Fibroblast of pulmonary artery (primary cell): Measurements from ENCODE around the gene EPN2.

Experiments used
- DNase-seq: peaks from one replicate; pipeline ENCODE4 v3.0.0-alpha.2; 2010; ENCODE audit warnings: low read depth
- H3K4me3 ChIP-seq: replicated peaks from 2 replicates; pipeline ENCODE4 v1.5.1; 2011; ENCODE audit warnings: low read depth, mild to moderate bottlenecking, control low read depth, low read length, moderate library complexity
- TF ChIP-seq, protein P1 (sequence below): IDR thresholded peaks from 2 replicates; pipeline ENCODE4 v1.5.1; 2011; ENCODE audit warnings: mild to moderate bottlenecking, control low read depth, low read length, inconsistent platforms; ENCODE audit errors: missing control alignments

EPN2 gene

DNA sequence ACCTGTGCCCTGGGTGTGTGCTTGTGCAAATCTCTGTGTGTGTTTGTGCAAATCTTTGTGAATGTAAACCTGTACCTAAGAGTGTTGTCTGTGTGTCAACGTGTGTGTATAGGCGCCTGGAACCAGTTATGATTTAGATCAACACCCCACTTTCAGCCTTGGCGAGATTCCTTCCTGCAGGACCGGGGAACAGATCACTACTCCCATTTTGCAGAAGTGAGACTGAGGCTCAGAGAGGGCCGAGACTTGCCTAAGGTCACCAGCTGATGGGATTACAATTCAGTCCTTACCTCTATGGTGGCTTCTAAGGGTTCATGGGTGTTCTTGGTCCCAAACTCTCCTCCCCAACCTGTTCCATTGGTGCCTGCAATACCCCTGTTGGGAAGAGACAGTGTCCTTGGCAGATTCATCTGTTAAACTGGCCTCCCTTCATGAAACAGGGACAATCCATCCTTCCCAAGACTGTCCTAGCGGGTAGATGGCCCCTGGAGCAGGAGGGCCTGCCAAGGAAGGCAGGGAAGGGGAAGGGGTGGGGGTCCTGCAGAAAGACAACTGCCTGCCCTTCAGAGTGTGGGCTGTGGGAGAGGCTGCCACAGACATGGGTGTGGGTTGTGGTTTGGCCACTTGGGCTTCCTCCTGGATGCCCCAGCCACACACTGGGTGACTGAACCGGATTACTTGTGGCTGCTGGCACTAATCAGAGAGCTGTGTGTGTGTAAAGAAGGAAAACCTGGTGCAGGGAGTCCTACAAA is 134.3 kb downstream of the EPN2 start:
- TF ChIP-seq, protein P1, sequence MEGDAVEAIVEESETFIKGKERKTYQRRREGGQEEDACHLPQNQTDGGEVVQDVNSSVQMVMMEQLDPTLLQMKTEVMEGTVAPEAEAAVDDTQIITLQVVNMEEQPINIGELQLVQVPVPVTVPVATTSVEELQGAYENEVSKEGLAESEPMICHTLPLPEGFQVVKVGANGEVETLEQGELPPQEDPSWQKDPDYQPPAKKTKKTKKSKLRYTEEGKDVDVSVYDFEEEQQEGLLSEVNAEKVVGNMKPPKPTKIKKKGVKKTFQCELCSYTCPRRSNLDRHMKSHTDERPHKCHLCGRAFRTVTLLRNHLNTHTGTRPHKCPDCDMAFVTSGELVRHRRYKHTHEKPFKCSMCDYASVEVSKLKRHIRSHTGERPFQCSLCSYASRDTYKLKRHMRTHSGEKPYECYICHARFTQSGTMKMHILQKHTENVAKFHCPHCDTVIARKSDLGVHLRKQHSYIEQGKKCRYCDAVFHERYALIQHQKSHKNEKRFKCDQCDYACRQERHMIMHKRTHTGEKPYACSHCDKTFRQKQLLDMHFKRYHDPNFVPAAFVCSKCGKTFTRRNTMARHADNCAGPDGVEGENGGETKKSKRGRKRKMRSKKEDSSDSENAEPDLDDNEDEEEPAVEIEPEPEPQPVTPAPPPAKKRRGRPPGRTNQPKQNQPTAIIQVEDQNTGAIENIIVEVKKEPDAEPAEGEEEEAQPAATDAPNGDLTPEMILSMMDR = no peak
- no peak overlapping the region for H3K4me3 ChIP-seq
- no peak for DNase-seq

DNA sequence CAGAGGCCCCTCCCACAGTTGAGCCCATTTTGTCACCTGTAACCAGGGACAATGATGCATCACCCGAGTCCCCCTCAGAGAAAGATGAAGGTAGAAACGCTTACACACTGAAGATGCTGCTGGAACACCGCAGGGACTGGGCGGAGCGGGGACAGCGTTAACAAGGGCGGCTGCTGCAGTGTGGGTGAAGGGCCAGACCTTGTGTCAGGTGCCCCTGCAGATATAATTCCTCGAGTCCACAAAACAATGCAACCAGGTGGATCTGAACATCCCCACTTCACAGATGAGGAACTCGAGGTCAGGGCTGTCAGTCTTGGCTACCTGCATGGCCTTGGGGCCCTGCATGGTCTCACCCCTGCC is 134.8 kb downstream of the EPN2 start:
- TF ChIP-seq, protein P1 = no peak
- DNase-seq = no peak
- H3K4me3 ChIP-seq = no peak overlapping the region

DNA sequence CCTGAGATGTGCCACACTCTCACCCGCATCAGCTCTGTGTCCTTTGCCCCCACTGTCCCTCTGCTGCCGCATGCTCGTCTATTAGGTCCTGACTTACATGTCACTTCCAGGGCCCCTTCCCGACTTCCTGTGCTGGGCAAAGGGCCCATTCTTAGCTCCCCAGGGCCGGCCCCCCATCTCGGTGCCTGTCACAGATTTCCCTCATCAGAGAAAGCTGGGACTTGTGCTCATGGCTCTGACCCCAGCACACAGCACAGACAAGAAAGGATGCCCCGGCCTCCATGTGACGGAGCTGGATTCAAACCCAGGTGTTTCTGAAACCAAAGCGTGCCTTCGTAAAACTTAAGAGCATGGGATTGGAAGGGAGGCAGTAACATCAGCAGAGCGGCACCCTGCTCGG is 135.3 kb downstream of the EPN2 start:
- DNase-seq = no peak
- H3K4me3 ChIP-seq = no peak overlapping the region
- TF ChIP-seq, protein P1 = no peak

DNA sequence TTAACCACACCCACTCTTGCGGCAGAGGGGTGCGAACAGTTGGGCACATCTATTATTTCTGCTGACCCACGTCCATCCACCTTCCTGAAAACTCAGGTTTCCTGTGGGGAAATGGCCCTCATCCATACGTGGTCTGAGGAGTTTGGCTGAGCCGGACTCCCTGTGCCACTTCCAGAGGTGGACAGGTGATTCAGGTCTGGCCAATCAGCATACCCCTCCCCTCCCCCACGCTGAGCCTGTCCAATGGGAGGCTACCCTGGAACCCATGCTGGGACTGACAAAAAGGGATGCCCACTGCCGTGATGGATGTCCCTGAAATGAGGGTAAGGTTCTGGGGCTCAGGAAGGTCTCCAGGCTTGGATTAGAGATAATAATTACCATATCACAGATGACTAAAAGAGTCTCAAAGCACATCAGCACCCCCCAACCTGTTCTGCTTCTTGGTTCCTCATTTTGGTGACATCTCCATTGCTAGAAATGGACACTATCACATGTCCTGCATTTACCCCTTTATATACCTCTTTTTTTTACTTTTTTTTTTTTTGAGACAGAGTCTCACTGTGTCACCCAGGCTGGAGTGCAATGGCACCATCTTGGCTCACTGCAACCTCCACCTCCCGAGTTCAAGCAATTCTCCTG is 135.8 kb downstream of the EPN2 start:
- DNase-seq = no peak
- H3K4me3 ChIP-seq = no peak overlapping the region
- TF ChIP-seq, protein P1 = no peak

DNA sequence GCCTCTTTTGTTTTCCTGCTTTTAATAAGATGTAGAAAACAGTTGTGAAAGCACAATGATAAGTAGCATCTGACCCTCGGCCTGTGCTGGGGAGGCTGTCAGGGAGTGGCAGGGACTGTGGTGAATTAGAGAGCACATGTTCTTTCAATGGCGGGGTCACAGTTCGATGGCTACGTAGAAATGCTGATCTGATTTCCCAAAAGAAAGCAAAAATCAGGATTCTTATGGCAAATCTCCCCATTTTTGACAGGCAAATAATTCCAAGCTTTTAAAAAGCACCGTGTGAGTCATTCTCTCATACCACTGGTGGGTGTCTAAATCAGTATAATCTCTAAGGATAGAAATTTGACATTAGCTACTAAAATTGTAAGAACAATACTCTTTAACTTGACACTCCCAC is 137.0 kb downstream of the EPN2 start:
- DNase-seq = no peak
- TF ChIP-seq, protein P1 = no peak
- no peak overlapping the region for H3K4me3 ChIP-seq

DNA sequence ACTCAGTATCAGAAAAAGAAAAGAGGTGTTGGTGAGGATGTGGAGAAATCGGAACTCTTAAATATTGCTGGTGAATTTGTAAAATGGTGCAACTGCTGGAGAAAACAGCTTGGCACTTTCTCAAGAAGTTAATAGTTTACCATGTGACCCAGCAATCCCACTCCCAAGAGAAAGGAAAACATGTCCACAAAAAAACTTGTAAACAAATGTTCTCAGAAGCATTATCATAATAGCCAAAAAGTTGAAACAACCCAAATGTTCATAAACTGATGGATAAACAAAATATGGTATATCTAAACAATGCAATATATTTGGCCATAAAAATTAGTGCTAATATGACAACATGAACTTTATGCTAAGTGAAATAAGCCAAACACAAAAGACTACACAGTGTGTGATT is 138.6 kb downstream of the EPN2 start:
- no peak overlapping the region for H3K4me3 ChIP-seq
- DNase-seq = no peak
- TF ChIP-seq, protein P1 = no peak

DNA sequence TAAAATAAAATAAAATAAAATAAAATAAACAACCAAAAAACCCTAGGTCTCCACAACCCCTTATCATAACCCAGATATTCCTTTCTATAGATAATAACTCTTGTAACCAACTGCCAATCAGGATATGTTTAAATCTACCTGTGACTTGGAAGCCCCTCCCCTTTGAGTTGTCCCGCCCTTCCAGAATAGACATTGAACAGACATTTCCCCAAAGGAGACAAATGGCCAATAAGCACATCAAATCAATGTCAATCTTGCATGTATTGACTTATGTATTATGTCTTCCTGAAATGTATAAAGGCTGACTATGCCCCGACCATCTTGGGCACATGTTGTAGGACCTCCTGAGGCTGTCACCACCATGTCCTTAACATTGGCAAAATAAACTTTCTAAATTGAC is 139.6 kb downstream of the EPN2 start:
- DNase-seq = no peak
- TF ChIP-seq, protein P1 = no peak
- peak overlapping the region; percentile 74 for H3K4me3 ChIP-seq
